AG10803 (cell line): ENCODE data around the gene PACC1.

Experiments used
- DNase-seq: peaks from one replicate; pipeline ENCODE4 v3.0.0; 2010; ENCODE audit warnings: low read depth
- H3K4me3 ChIP-seq: 2 replicates; pipeline ENCODE4 v1.5.1; 2011; ENCODE audit warnings: mild to moderate bottlenecking, low read length, control low read depth
- CTCF ChIP-seq: conservative IDR thresholded peaks from 2 replicates; pipeline ENCODE4 v1.5.1; 2011; ENCODE audit warnings: mild to moderate bottlenecking, low read length, control low read depth, inconsistent platforms

The PACC1 gene

GRCh38 chr1:212437179-212437798 is 22.6 kb upstream of the PACC1 start:
- no peak for TF ChIP-seq CTCF
- no peak for DNase-seq
- no peak overlapping the region for H3K4me3 ChIP-seq

- H3K4me3 ChIP-seq: no peak overlapping the region
- DNase-seq: no peak
- TF ChIP-seq CTCF: no peak
These were observed 20.3 kb upstream of the PACC1 start for GRCh38 chr1:212434992-212435391.

GRCh38 chr1:212433577-212434462 is 19.1 kb upstream of the PACC1 start:
- no peak for TF ChIP-seq CTCF
- no peak for DNase-seq
- peak overlapping the region; percentile 78 for H3K4me3 ChIP-seq

- no peak for TF ChIP-seq CTCF
- peak within 1 kb of the TSS; percentile 78 for H3K4me3 ChIP-seq
- DNase-seq: peak; percentile 79
These were observed 18.2 kb upstream of the PACC1 start, which contains the start of gene NENF for GRCh38 chr1:212432661-212433576. Gene NENF (plus strand): TSS chr1:212432920. CDS start chr1:212432944, 24 bp downstream.

- DNase-seq: no peak
- TF ChIP-seq CTCF: no peak
- H3K4me3 ChIP-seq: peak overlapping the region; percentile 63
These were observed 17.6 kb upstream of the PACC1 start for GRCh38 chr1:212432272-212432660.

- no peak overlapping the region for H3K4me3 ChIP-seq
- TF ChIP-seq CTCF: no peak
- no peak for DNase-seq
These were observed 17.0 kb upstream of the PACC1 start for GRCh38 chr1:212431644-212432043.
